Ureter (tissue), 1 donor: ENCODE data around the gene TRIM31. TPM values are rescaled to one million over a fixed set of nuclear protein-coding genes. Genes with fewer than 3 reads are reported as not detected.
A peak's percentile ranks its signal among the peaks of the same experiment; 100 is the strongest.

ENCODE experiments used
- DNase-seq: peaks from one replicate; pipeline ENCODE4 v3.0.0-alpha.2; 2020; ENCODE audit warnings: low spot score
- total RNA-seq: library from RNA; stranded (reverse); gene quantifications from one replicate; pipeline ENCODE4 v1.2.4, GENCODE V29; 2023
- donor health status: DM: yes; HTN: yes; CAD: no.

The TRIM31 gene
- total RNA-seq, 1 donor from 2014 or later: 0.78 TPM

DNA sequence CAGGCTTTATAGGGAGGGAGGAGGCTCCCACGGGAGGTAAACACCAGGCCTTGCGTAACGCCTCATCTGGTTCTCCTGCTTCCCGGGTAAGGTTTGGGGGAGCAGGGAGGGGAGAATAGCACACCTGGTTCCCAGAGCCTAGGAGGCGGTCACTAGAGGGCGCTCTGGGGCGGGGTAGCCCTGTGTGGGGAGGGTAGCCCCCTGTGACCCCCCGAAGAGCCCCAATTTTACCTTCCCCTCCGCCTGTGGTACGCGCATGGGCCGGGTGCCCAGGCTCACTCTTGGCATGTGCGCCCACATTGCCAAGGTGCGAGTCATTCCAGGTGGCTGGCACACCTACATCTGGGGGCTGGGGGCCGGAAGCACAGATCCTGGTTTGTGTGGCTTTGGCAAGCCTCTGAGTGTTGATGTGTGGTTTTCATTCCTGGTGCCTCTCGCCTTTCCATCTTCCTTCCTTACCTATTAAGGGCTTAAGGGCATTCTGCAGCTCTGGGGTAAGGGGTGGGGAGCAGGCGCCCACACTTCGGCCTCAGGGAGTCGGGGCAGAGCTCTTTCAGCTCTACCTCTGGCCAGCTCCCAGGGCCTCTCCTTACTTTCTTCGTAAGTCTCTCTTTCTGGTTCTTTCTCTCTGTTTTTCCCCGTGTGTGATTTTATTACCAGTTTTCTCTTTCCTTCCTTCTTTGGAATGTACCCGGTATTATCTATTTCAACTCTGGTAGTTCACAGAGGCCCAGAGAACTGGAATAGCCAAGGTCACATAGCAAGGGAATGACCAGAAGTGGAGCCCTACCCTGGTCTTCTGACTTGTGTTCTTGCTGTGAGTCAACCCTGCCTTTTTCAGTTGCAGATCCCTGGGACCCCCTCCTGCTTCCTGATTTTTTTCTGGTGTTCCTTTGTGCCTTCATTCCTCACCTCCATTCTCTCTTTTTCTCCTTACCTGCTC is 36.8 kb downstream of the TRIM31 start:
- peak; percentile 67 for DNase-seq

DNA sequence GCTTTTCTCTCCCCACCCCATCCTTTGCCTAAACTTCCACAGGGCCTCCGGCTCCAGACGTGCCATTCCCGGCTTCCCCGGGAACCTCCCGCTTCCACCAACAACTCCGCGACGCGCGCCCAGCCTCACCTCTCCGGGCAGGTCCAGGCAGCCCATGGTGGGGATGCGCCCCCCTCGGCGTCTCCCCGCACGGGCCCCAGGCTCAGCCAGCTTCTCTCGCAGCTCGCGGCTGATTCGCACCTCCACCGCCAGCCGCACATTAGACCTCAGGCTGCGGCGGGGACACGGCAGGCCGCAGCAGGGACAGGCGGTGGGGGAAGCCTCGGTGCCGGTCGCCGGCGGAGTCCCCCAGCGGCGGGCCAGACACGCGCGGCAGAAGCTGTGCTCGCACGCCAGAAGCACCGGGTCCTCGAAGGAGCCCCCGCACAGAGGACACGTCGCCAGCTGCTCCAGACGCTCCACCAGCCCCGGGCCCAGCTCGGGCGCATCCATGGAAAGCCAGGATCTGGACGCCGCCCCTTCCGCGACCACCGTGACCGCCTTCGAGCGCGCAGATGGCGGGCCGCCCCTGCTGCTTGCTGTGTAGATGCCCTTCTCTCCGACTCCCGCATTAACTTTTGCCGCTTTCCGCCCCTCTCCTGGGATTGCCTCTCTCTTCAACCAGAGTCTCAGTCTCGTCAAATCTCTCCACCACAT is 37.6 kb downstream of the TRIM31 start, which contains the start of gene RNF39:
Gene RNF39, minus strand, starts transcription at position 676 of the 696 bp plus-strand sequence. Its CDS starts 184 bp downstream, at position 492.
- no peak for DNase-seq

DNA sequence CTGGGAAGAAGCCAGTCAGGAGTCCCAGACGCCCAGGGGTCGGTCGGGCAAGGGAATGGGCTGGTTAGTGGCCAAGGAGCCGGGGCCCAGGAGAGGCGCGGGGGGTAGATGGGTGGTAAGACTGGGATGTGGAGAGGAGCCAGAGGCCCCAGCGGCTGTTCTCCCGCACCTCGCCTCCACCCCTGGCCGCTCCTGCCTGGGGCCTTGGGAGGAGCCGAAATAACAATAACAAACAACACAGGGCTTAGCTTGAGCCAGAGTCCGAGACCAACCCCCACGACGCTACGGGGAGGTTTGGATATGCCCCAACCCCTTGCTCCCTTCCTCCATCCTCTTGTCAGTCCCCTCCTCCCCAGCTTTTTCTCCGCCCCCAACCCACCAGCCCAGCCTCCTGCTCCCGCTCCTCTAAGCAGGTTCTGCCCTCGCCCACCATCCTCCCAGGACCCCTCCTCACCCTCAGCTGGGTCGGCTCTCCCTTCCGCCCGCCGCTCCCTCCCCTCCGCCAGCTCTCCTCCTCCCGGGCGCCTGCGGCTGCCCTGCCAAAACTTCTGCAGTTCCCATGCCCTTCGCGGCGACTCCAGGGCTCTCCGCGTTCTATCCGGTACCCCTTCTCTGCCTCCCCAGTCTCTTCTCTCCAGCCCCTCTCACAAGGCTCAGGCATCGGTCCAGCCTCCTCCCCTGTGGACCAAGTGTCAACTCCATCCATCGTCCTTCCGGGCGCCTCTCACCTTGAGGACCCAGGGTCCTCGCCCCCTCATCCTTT is 38.4 kb downstream of the TRIM31 start:
- no peak for DNase-seq

DNA sequence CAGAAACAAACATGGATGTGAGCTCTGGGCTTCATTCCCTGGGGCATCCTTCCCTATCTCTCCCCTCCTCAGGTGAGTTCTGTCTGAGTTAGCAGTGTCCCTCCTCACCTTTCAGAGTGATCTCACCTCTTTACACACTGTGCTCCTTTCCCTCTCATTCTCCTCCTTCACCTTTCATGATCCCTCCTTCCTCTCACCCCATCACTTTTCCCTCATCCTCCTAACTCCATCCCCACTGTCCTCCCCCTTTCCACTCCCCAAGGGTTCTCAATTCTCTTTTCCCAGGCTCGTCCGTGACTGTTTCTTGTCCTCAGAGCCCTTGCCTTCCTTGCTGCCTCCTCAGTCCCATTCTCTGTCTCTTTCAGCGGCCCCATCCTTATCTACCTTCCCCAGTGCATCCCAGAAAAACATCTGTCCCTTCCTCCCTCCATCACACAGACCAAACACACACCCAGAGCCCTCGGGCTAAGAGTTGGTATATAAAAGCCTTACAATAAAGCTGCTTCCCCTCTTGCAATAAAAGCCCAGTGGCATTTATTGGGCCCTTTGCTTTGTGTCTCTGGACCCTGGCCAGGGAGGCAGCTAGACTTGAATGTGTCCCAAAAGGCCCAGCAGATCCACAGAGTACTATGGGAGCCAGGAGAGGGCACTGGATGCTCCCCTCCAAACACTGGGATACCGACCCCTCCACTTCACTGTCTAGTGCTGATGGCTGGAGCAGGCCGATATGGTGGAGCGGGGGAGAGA is 39.2 kb downstream of the TRIM31 start:
- no peak for DNase-seq

DNA sequence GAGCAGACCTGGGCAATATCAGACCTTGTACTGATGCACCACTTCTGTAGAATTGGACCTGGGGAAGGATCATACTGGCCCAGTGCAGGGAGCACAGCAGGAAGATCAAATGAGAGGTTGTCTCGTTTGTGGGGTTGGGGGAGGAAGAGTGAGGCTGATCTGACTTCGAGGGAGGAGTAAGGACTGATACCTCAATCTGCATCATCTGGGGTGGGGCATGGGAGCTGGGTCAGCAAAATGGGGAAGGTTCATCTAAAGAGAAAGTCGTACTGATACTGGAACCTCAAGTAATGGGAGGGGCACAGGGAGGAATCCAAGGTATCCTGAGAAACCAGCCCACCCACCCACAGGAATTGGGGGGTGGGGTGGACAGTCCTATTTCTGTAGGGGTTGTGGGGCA is 41.0 kb downstream of the TRIM31 start:
- DNase-seq: no peak

DNA sequence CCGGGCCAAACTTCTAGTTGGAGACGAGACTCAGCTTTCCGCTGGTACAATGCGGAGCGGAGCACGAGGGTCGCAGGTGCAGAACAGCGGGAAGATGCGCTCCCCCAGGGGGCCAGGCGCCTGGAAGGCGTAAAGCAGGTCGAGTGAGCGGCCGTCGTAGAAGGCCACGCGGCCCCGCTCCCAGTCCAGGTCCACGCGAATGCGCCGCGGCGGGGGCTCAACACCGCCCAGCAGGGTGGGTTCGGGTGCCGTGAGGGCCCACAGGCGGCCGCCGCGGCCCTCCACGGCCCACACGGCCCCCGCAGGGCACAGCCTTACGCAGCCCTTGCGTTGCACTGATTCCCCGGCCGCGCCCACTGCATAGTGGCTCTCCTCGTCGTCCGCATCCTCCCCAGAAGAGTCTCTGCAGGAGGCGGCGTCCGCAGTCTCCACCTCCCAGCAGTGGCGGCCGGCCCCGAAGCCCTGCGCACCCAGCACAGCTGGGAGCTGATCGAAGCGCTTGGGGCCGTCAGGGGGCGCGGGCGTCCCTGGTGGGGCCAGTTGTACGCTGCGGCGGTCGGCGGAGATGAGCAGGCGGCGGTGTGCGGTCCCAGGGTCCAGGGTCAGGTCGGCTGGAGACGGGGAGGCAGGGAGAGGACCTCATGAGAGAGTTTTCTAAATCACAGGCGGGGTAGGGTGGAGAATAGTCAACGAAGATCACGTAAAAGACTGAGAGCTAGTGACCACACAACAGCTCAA is 41.6 kb downstream of the TRIM31 start:
- DNase-seq: no peak

DNA sequence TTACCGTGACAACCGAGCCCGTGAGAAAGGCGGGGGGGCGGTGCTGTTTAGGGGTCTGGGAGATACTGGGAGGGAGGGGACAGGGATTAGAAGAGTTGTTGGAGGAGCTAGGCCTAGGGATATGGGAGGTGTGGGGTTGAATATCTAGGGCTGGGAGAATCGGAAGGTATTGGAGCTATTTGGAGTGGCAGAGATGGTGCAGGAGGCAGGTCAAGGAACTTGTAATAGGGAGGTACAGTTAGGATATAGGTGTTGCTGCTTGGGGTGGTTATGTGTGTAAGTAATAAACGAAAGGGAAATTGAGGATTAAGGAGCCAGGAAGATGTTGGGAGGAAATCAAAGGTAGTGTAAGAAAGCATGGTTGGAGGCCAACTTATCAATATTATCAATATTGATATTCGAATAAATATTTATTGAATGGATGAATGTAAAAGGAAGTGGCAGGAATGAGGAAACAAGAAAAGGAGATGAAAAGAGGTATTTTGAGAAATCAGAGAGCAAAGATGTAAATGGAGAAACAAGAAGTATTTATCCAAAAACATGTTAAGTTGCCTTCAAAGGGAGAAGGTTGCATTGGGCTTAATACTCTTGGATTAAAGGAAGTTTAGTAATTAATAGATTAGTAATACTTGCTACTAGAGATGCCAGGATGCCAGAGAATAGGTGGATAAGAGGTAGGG is 45.3 kb downstream of the TRIM31 start:
- no peak for DNase-seq

DNA sequence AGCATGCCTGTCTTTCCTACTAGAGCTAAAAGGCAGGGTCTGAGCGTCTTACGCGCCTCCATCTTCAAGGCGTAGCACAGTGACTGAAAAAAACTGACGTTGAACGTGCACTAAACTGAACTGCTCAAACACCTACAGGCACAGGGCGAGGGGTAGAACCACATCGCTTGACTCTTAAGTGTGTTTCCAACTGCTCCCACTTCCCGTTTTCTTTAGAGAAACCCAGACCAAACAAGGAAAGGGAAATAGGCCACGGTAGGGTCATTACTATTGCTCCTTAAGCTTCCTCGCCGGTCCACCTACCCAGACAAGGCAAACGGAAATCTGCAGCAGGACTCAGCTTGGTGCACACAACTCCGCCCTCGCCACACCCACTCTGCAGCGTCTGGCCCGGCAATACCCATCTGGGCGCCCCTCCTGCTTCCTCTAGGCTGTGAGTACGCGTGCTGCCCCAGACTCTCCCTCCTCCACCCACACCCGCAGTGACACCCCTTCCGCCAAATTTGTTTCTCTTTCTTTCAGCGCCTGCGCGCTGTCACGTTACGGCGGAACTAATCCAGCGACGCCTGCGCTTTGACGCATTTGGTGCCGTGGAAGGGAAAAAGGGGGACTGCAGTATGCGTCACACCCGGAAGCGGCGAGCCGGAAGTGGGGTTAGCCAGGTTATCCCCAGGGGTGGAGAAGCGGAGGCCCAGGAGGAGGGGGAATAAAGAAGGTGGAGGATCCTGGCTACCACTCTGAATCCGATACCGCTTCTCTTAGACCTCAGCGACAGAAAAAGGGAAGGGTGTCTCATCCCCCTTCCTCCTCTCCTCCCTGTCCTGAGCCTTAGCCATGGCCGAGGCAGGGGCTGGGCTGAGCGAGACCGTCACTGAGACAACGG is 46.1 kb downstream of the TRIM31 start, which contains the start of gene PPP1R11:
Gene PPP1R11, plus strand, starts transcription at position 622 of the 883 bp plus-strand sequence. Its CDS starts 213 bp downstream, at position 835.
- DNase-seq: peak; percentile 99

DNA sequence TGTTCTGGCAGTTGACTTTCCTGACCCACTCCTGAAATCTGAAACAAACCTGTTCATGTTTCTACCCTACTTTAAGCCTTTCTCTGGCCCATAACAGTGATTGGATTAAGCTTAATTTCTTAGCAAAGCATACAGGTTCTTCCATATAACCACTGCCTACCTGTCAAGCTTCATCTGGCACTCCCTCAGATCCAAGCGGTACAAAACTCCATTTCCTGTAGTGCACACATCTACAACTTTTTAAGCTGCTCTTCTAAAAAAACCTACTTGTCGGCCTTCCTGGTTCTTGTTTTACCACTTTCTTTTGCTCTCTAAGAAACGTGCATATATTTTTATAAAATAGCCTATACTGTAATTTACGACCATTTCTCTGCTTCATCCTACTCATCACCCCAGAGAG is 46.8 kb downstream of the TRIM31 start:
- no peak for DNase-seq

DNA sequence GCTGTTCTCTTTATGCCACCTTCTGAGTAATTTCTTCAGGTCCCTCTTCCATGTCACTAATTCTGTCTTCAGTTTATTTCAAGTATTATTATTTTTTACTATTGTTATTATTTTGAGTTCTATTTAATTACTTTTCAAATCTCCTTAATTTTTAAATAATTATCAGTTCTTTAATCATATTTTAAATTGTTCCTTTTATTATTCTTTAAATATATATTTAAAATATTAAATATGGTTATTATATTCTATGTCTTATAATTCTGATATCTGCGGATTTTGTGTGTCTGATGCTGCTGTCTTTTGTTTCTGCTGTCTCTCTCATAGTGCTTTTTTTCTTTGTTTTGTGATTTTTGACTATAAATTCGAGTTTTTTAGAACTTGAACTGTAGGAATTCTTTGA is 49.6 kb downstream of the TRIM31 start:
- DNase-seq: no peak

DNA sequence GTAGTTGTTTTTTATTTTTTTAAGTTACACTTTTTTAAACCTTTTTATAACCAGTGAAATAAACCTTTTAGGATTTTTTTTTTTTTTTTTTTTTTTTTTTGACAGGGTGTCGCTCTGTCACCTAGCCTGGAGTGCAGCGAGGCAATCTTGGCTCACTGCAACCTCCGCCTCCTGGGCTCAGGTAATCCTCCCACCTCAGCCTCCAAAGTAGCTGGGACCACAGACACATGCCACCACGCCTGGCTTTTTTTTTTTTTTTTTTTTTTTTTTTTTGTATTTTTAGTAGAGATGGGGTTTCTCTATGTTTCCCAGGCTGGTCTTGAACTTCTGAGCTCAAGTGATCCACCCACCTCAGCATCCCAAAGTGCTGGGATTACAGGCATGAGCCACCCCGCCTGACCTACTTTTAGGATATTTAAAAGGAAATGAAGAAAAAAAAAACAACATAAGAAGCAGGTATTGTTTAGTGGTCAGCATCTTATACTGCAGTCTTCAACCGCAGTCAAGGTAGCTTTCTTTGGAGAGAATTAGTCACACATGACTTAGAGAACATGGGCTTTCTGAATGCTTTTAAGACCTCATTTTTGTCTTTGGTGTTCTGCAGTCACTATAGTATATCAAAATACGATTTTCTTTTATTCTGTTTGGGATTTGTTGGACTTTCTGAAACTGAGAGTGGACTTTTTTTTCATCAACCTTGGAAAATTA is 50.3 kb downstream of the TRIM31 start:
- no peak for DNase-seq

DNA sequence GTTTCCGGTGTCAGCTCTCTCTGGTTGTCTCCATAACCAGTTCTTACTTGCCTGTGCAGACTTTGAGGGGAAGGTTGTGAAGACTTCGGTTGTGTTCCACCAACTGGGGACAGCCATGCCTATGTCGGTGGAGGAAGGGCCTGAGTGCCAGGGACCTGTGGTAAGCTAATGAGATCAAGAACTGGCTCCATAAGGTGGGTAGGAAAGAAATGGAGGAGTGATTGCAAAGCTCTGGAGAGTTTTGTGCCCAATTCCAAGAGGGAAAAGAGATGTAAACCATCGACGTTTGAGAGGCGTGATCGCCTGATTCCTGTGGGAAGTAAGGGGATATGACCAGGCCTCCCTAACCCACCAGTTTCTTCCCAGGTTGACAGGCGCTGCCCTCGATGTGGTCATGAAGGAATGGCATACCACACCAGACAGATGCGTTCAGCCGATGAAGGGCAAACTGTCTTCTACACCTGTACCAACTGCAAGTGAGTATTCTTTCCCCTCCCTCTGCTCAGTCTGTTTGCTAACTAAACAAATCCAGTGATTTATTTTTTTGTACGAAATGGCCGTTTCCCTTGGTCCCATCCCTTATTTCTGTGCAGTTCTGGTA is 50.9 kb downstream of the TRIM31 start:
- DNase-seq: peak; percentile 62

DNA sequence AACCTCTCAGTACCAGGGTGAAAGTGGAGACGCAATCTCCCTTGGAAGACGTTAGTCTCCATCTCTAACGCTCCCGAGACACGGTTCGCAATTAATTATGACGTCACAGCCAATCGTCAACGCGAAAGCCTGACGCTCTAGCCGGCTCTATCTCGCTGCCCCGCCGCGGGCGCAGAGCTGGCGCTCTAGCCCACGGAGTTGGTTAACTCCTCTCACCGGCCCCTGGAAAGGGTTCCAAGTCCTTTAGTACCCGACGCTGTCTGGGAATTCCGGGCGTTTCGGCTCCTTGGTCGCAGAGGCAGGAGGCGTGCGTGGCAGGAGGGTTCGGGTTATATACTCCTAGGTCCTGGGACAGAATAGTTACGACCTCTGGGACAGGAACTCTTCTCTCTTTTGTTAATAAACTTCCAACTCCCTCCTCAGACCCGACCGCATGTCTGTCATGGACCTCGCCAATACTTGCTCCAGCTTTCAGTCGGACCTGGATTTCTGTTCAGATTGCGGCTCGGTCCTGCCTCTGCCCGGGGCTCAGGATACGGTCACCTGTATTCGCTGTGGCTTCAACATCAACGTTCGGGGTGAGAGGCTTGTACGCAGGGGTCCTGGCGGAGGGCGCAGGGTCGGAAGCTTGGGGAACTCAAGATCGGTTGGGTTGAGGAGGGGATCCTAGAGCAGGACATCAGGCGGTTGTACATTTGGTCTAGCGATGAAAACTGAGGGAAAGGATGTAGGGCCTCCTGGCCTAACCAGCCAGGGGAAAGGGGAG is 51.6 kb downstream of the TRIM31 start, which contains the start of gene POLR1H:
Gene POLR1H, plus strand, starts transcription at position 174 of the 766 bp plus-strand sequence. Its CDS starts 260 bp downstream, at position 434.
- peak; percentile 95 for DNase-seq

DNA sequence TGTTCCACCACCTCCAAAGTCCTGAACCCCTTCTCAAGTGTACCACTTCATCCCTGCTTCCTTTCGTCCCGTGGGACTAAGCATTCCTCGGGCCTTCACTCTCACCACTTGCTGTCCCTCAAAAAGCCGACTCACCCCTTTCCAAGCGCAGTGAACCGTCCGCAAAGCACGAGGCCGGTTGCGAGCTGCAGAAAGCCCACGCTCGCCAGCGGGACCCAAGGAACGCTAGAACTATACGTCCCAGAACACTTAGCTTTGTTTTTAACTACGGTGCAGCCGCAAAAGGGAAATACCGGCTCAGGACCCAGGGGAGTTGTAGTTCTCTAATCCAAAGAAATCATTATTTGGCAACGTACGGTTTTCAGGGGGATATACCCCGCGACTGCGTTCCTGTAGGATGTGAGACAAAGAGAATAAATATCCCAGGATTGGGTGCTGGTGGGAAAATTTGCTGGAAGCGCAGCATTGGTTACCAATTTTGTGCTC is 52.2 kb downstream of the TRIM31 start:
- DNase-seq: no peak

DNA sequence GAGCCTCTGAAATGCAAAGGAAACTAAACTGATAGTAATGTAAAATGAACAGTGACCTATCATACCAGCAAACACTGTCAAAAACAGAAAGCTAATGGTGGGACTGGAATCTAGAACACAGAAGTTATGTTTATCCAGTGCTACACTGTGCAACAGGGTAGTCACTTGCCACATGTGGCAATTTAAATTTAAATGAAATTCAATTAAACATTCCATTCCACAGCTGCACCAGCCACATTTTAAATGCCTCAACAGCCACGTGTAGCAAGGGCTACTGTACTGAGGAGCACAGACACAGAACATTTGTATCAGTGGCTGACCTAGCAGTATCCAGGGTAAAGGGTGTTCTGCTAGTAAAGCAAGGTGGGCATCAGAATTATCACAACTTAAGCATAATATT is 57.4 kb downstream of the TRIM31 start:
- DNase-seq: no peak

DNA sequence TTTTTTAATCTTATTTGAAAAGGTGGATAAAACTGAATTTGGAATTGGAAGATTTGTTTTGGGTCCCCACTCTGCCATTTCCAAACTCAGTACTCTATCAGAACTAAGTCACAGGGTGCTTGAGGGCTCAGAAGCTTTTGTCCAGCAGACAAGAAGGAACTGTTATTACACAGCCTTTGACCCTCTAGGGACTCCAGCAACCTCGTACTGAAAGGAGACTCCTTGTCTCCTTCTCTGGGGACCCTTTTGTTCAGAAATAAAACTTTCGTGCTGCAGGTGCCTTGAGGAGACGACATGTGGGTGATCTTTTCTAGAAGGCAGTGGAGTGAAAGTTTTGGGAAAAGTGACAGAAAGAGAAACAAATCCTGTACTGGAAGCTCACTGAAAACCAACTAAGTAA is 59.2 kb downstream of the TRIM31 start:
- no peak for DNase-seq
